Smooth muscle cell (in vitro differentiated cells): ENCODE data around the gene RTN4RL1. TPM values are rescaled to one million over a fixed set of nuclear protein-coding genes. Genes with fewer than 3 reads are reported as not detected.

Experiments
- DNase-seq: peaks from one replicate; lab custom pipeline; 2025; ENCODE audit not compliant: unreplicated experiment; lab: John Stamatoyannopoulos, UW
- H2AFZ ChIP-seq: fragments of 200-600 bp; sonication (generic); 2 replicates; pipeline ENCODE4 v1.6.0; 2016; ENCODE audit warnings: antibody characterized with exemption, low read depth, mild to moderate bottlenecking
- H3F3A ChIP-seq: fragments of 200-600 bp; sonication (generic); 2 replicates; pipeline ENCODE4 v1.6.0; 2017; ENCODE audit warnings: antibody characterized with exemption, low read depth
- H3K27ac ChIP-seq: fragments of 200-600 bp; sonication (generic); 2 replicates; pipeline ENCODE4 v1.5.1; 2016; ENCODE audit warnings: low read depth, mild to moderate bottlenecking
- H3K27me3 ChIP-seq: fragments of 200-600 bp; sonication (generic); 2 replicates; pipeline ENCODE4 v1.6.1; 2016; ENCODE audit warnings: low read depth, mild to moderate bottlenecking
- H3K36me3 ChIP-seq: fragments of 200-600 bp; sonication (generic); 2 replicates; pipeline ENCODE4 v1.5.1; 2016; ENCODE audit warnings: low read depth
- H3K4me1 ChIP-seq: fragments of 200-600 bp; sonication (generic); 2 replicates; pipeline ENCODE4 v1.5.1; 2016; ENCODE audit warnings: low read depth
- H3K4me2 ChIP-seq: fragments of 200-600 bp; sonication (generic); 2 replicates; pipeline ENCODE4 v1.6.0; 2016; ENCODE audit warnings: mild to moderate bottlenecking
- H3K4me3 ChIP-seq: fragments of 200-600 bp; sonication (generic); 2 replicates; pipeline ENCODE4 v1.5.1; 2016; ENCODE audit warnings: mild to moderate bottlenecking
- H3K79me2 ChIP-seq: fragments of 200-600 bp; sonication (generic); 2 replicates; pipeline ENCODE4 v1.6.0; 2016; ENCODE audit warnings: low read depth, mild to moderate bottlenecking
- H3K9ac ChIP-seq: fragments of 200-600 bp; sonication (generic); 2 replicates; pipeline ENCODE4 v1.6.0; 2016; ENCODE audit warnings: low read depth
- H3K9me3 ChIP-seq: fragments of 200-600 bp; sonication (generic); replicated peaks from 2 replicates; pipeline ENCODE4 v1.5.1; 2016; ENCODE audit warnings: low read depth
- H4K20me1 ChIP-seq: fragments of 200-600 bp; sonication (generic); 2 replicates; pipeline ENCODE4 v1.6.0; 2016; ENCODE audit warnings: low read depth
- CTCF ChIP-seq: fragments of 200-600 bp; sonication (generic); IDR thresholded peaks from 2 replicates; pipeline ENCODE4 v1.5.1; 2017; ENCODE audit warnings: borderline replicate concordance, mild to moderate bottlenecking, antibody characterized with exemption; ENCODE audit not compliant: insufficient read depth, poor library complexity, severe bottlenecking
- WGBS: methylation state at CpG from one replicate; pipeline ENCODE4 v1.1.7; 2016; ENCODE audit warnings: low lambda C conversion rate; 5-methylcytosine and 5-hydroxymethylcytosine counted together
- polyA plus RNA-seq: library from polyadenylated mRNA; unstranded; fragments of >200 nt; fragmentation: Nextera tagmentation; extraction: Ambion mirVana; gene quantifications from 2 replicates; pipeline ENCODE4 v1.2.1, GENCODE V29; 2016
- total RNA-seq: library from RNA; depleted of rRNA; stranded (reverse); fragments of >200 nt; gene quantifications from 2 replicates; pipeline ENCODE4 v1.2.3, GENCODE V29; 2014

Gene RTN4RL1
- total and polyA plus RNA-seq, 2 experiments from 2014 or later = not detected

GRCh38 chr17:1913702-1914101 lies 111.4 kb downstream of the RTN4RL1 start:
- H3F3A ChIP-seq = no peaks in the 10 kb centered on the region
- H3K79me2 ChIP-seq = no peaks in the 10 kb centered on the region
- H3K36me3 ChIP-seq = no peaks in the 10 kb centered on the region
- no peak overlapping the region for H3K27ac ChIP-seq
- H2AFZ ChIP-seq = no peak overlapping the region
- WGBS = 96% methylated on average over 14 of the region's 14 CpGs
- no peak overlapping the region for H3K4me2 ChIP-seq
- H3K27me3 ChIP-seq = peaks cover 46% of the 10 kb centered on the region
- TF ChIP-seq CTCF = no peak
- H3K4me1 ChIP-seq = peaks cover 8% of the 10 kb centered on the region
- no peaks in the 10 kb centered on the region for H3K9me3 ChIP-seq
- no peak overlapping the region for H3K9ac ChIP-seq
- no peak for DNase-seq
- no peaks in the 10 kb centered on the region for H4K20me1 ChIP-seq
- no peak overlapping the region for H3K4me3 ChIP-seq

- Histone ChIP-seq H4K20me1 (no peaks in the 10 kb centered on the region), H3K79me2 (no peaks in the 10 kb centered on the region), H3K4me3 (no peak overlapping the region), H3K4me1 (peaks cover 23% of the 10 kb centered on the region), H3F3A (no peaks in the 10 kb centered on the region), H3K27ac (no peak overlapping the region), H3K9me3 (no peaks in the 10 kb centered on the region), H3K9ac (no peak overlapping the region), H2AFZ (no peak overlapping the region), H3K27me3 (peaks cover 58% of the 10 kb centered on the region), H3K4me2 (no peak overlapping the region), H3K36me3 (no peaks in the 10 kb centered on the region)
- 50% methylated on average over 7 of the region's 7 CpGs for WGBS
- no peak for DNase-seq
- no peak for TF ChIP-seq CTCF
Measured at GRCh38 chr17:1912146-1912545, 113.0 kb downstream of the RTN4RL1 start.

DNA sequence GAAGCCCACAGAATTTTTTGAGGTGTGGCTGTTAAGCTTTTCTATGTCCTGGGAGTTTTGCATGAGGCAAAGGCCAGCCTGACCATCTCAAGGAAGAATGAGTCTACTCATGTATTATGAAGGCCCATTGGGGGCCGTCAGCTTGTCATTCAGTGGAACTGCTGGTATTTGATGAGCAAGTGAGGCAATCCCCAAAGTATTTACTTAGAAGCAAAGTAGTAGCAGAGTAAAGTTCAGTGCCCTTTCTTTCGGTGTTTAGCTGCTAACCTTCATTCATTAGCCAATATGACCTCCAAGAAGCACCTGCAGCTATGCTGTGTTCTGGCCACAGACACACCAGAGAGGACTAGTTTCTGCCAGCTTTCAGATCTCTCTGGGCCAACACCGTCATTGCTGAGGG lies 115.1 kb downstream of the RTN4RL1 start:
- no peak overlapping the region for H3K9ac ChIP-seq
- H3K4me2 ChIP-seq = no peak overlapping the region
- no peaks in the 10 kb centered on the region for H3K79me2 ChIP-seq
- no peaks in the 10 kb centered on the region for H3K36me3 ChIP-seq
- no peaks in the 10 kb centered on the region for H3F3A ChIP-seq
- H3K27ac ChIP-seq = no peak overlapping the region
- peaks cover 54% of the 10 kb centered on the region for H3K27me3 ChIP-seq
- peaks cover 39% of the 10 kb centered on the region for H3K4me1 ChIP-seq
- no peak overlapping the region for H2AFZ ChIP-seq
- no peak overlapping the region for H3K4me3 ChIP-seq
- no peaks in the 10 kb centered on the region for H3K9me3 ChIP-seq
- WGBS = 68% methylated on average over 3 of the region's 3 CpGs
- no peaks in the 10 kb centered on the region for H4K20me1 ChIP-seq
- no peak for DNase-seq
- TF ChIP-seq CTCF = no peak

GRCh38 chr17:1908699-1909309 lies 116.3 kb downstream of the RTN4RL1 start:
- Histone ChIP-seq H3K4me3 (peak overlapping the region; percentile 49), H3K27me3 (peaks cover 62% of the 10 kb centered on the region), H3K4me2 (peak overlapping the region; percentile 90), H3F3A (no peaks in the 10 kb centered on the region), H3K79me2 (no peaks in the 10 kb centered on the region), H3K27ac (no peak overlapping the region), H3K9ac (no peak overlapping the region), H3K4me1 (peaks cover 48% of the 10 kb centered on the region), H2AFZ (peak overlapping the region; percentile 49), H3K36me3 (no peaks in the 10 kb centered on the region), H3K9me3 (no peaks in the 10 kb centered on the region), H4K20me1 (no peaks in the 10 kb centered on the region)
- DNase-seq = no peak
- WGBS = 7% methylated on average over 21 of the region's 22 CpGs
- TF ChIP-seq CTCF = peak; percentile 52
